Skeletal muscle satellite cell (primary cell): ENCODE measurements around the gene OCRL.
A peak's percentile ranks its signal among the peaks of the same experiment; 100 is the strongest.
"Not testable (repeated sequence)": the region's sequence is repeated elsewhere in the genome, so short reads cannot be mapped to it uniquely, and the experiment has no call there.

Experiments used
- H3K27me3 ChIP-seq: 2 replicates; pipeline ENCODE4 v1.7.0; 2013; ENCODE audit warnings: low read length; ENCODE audit not compliant: control insufficient read depth, insufficient read depth
- H3K36me3 ChIP-seq: 2 replicates; pipeline ENCODE4 v1.7.0; 2013; ENCODE audit warnings: mild to moderate bottlenecking, control low read depth, low read length; ENCODE audit not compliant: insufficient read depth
- H3K4me1 ChIP-seq: 2 replicates; pipeline ENCODE4 v1.7.0; 2013; ENCODE audit warnings: low read length; ENCODE audit not compliant: control insufficient read depth, insufficient read depth
- H3K4me2 ChIP-seq: 2 replicates; pipeline ENCODE4 v1.7.0; 2013; ENCODE audit warnings: mild to moderate bottlenecking, low read length
- H3K4me3 ChIP-seq: 2 replicates; pipeline ENCODE4 v1.7.0; 2013; ENCODE audit warnings: low read length
- H3K9ac ChIP-seq: 2 replicates; pipeline ENCODE4 v1.7.0; 2013; ENCODE audit warnings: mild to moderate bottlenecking, low read depth, low read length, moderate library complexity
- H3K9me3 ChIP-seq: replicated peaks from 2 replicates; pipeline ENCODE4 v1.7.0; 2013; ENCODE audit warnings: mild to moderate bottlenecking, control low read depth, low read length

The OCRL gene

DNA sequence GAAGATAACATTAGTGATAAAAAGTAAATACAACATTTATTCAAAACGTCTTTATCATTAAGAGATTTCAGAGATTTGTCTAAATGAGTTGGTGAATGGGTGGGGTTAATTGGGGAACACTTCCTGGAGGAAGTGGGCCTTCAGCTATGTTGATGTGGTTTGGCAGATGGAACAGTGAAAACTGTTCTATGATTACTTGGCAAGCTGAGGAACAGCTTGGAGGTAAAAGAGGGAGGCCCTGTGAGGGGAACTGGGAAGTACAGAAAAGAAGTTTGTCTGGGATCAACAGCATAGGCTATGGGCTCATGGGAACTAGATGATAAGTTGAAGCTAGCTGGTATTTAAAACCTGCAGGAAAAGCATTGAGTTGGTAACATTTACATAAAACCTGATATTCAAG, 26.0 kb downstream of the OCRL start:
- Histone ChIP-seq H3K9me3 (no peaks in the 10 kb centered on the region), H3K27me3 (no peaks in the 10 kb centered on the region), H3K36me3 (peaks cover 7% of the 10 kb centered on the region), H3K4me1 (no peaks in the 10 kb centered on the region), H3K9ac (no peak overlapping the region), H3K4me3 (no peak overlapping the region), H3K4me2 (no peak overlapping the region)

DNA sequence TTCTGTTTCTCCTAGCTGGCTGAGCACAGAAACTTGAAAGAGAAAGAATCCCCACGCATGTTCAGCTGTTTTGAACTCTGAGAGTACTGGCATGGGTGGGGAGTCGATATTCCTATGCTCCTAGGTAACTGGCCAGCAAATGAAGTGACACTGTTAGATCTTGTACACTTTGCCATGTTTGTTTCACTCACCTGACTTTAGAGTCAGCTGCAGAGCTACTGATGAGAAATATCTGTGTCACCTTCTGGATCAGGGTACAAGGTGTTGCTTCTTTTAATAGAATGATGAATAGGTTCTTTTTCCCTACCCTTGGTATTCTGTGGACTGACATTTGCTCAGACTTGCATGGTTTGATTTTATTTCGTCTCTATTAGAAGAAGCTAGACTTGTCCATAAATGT, 28.3 kb downstream of the OCRL start:
- Histone ChIP-seq H3K27me3 (no peaks in the 10 kb centered on the region), H3K4me3 (no peak overlapping the region), H3K9me3 (no peaks in the 10 kb centered on the region), H3K4me2 (no peak overlapping the region), H3K36me3 (no peaks in the 10 kb centered on the region), H3K9ac (no peak overlapping the region), H3K4me1 (no peaks in the 10 kb centered on the region)

DNA sequence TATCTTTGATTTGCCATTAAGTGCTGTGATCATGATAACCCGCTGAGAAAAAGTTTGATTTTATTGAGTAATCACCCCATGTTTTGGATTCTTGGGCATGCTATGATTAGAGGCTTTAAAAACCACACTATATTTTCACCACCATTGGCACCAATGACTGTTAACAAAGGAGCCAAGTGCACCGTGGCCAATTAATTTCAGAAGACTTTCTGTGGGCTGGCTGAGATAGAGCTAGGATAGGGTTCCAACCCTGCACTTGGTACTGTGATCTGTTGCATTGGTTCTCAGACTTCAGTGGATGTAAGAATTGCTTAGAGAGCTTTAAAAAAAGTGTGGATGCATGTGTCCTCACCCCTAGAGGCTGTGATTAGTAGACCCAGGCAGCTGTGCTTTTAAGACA, 32.4 kb downstream of the OCRL start:
- peaks cover 6% of the 10 kb centered on the region for H3K4me1 ChIP-seq
- no peaks in the 10 kb centered on the region for H3K27me3 ChIP-seq
- H3K9ac ChIP-seq: no peak overlapping the region
- H3K9me3 ChIP-seq: no peaks in the 10 kb centered on the region
- no peak overlapping the region for H3K4me2 ChIP-seq
- H3K4me3 ChIP-seq: no peak overlapping the region
- no peaks in the 10 kb centered on the region for H3K36me3 ChIP-seq

DNA sequence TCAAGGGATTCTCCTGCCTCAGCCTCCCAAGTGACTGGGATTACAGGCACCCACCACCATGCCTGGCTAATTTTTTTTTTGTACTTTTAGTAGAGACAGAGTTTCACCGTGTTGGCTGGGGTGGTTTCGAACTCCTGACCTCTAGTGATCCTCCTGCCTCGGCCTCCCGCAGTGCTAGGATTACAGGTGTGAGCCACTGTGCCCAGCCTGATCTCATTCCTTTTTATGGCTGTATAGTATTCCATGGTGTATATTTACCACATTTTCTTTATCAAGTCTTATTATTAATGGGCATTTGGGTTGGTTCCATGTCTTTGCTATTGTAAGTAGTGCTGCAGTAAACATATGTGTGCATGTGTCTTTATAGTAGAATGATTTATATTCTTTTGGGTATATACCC, 33.6 kb downstream of the OCRL start:
- H3K4me2 ChIP-seq, H3K9ac ChIP-seq, H3K4me3 ChIP-seq, H3K27me3 ChIP-seq, H3K9me3 ChIP-seq, H3K36me3 ChIP-seq: not testable (repeated sequence)
- H3K4me1 ChIP-seq: peaks cover 11% of the 10 kb centered on the region

DNA sequence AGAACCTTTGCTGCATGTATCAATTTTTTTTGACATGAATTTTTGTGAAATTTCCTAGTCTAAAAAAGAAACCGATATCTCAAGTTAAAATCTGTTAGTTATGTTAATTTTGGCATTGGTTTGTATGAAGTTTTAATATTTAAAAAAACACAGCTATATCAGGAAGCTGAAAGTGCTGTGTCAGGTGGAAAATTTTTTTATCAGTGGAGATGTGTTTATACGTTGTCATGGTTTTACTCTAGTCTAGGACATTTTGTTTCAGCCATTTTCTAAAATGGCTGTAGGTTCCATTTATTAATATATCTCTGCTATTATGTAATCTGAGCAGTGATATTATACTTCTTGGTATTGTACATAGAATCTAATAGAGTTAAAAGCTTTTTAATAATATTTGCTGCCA, 34.2 kb downstream of the OCRL start:
- Histone ChIP-seq H3K4me3 (no peak overlapping the region), H3K4me2 (no peak overlapping the region), H3K36me3 (no peaks in the 10 kb centered on the region), H3K4me1 (peaks cover 11% of the 10 kb centered on the region), H3K9ac (no peak overlapping the region), H3K27me3 (no peaks in the 10 kb centered on the region), H3K9me3 (no peaks in the 10 kb centered on the region)

DNA sequence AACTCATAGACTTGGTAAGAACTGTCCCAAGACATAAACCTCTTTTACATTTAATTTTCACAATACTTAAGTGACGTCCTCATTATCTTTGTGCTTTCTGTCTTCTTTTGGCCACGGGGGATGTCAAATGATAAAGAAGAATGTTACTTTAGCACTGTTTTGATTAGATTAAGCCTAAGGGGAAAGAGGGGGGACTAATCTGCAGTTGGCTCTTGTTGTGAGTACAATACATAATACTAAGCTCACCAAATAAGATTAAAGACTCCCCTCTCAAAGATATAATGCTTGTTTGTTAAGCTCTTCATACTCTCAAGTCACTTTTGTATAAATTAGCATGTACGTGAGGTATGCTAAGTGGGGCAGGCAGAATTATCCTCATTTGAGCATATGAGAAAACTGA, 36.5 kb downstream of the OCRL start:
- H3K4me1 ChIP-seq: peaks cover 11% of the 10 kb centered on the region

DNA sequence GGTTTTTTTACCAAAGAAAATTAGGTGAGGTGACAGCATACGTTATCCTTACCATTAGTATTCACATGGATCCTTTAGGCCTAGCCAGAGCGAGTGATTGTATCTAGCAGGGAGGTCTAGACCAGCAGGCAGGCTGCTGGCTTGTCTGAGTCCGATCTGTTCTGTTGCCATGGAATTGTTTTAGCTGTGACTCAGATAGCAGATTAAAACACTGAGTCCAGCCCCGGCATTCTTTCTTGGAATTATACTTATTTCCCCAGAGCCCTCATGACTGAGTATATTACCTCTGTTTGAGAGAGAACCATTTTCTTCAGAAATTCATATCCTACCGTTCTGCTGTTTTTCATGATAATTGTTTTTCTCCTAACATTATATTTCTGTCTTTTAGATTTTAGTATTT, 37.4 kb downstream of the OCRL start:
- Histone ChIP-seq H3K9me3 (no peaks in the 10 kb centered on the region), H3K36me3 (no peaks in the 10 kb centered on the region), H3K27me3 (no peaks in the 10 kb centered on the region), H3K4me2 (no peak overlapping the region), H3K9ac (peak overlapping the region; percentile 20), H3K4me3 (no peak overlapping the region), H3K4me1 (peaks cover 11% of the 10 kb centered on the region)

More for the DNA sequence above, 36.5 kb downstream of the OCRL start:
- Histone ChIP-seq H3K4me3 (no peak overlapping the region), H3K36me3 (no peaks in the 10 kb centered on the region), H3K27me3 (no peaks in the 10 kb centered on the region), H3K9ac (no peak overlapping the region), H3K9me3 (no peaks in the 10 kb centered on the region), H3K4me2 (no peak overlapping the region)

DNA sequence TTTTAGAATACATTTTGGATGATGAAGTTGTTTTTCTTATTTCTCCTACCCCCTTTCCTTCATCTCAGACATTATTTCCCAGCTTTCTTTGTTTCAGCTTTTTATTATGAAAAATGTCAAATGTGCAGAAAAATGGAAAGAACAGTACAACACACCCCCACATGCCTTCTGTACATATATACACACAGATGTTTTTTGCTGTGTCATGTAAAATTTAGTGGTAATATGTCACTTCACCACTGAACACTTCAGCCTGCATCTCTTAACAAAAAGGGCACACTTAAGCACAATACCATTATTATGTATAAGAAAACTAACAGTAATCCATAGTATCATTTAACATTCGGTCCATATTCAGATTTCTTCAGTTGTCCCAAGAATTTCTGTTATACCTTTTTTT, 37.8 kb downstream of the OCRL start:
- no peaks in the 10 kb centered on the region for H3K9me3 ChIP-seq
- H3K9ac ChIP-seq: peak overlapping the region; percentile 20
- no peak overlapping the region for H3K4me3 ChIP-seq
- no peak overlapping the region for H3K4me2 ChIP-seq
- H3K36me3 ChIP-seq: no peaks in the 10 kb centered on the region
- no peaks in the 10 kb centered on the region for H3K27me3 ChIP-seq
- peaks cover 11% of the 10 kb centered on the region for H3K4me1 ChIP-seq

DNA sequence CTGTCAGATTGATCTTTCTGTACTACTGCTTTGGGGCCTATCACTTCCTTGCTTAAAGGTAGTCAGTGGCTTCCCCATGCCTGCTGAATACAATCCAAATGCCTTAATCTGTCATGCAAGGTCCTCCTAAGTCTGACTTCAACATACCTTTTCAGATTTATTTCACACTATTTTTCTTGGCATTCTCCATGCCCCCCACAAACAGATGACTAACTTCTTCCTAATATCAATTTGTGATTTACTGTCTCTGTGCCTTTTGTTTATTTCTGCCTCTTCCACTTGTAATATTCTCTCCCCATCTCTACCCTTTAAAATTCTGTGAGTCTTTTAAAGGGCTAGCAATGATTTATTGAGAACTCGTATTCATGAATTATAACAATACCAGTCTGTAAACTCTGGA, 41.8 kb downstream of the OCRL start:
- H3K4me2 ChIP-seq: no peak overlapping the region
- H3K36me3 ChIP-seq: no peaks in the 10 kb centered on the region
- no peaks in the 10 kb centered on the region for H3K27me3 ChIP-seq
- no peak overlapping the region for H3K4me3 ChIP-seq
- H3K4me1 ChIP-seq: peaks cover 10% of the 10 kb centered on the region
- no peaks in the 10 kb centered on the region for H3K9me3 ChIP-seq
- no peak overlapping the region for H3K9ac ChIP-seq

DNA sequence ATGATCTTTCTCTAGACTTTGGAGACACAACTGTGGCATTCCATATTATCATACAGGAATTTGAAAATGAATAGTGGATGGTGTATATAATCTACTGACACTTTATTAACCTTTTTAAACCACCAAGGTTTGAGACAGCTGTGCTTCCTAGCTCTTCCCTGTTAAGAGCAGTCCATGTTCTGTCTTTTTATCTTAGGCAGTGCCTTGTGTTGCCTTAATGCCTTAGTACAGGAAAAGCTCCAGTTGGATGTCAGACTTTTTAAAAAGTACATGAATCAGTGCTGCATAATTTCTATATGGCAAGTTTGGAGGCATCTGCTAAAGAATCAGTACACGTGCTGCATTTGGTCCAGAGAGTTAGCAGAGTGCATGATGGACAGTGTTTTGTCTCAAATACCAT, 45.1 kb downstream of the OCRL start:
- H3K4me2 ChIP-seq: no peak overlapping the region
- no peaks in the 10 kb centered on the region for H3K27me3 ChIP-seq
- peaks cover 6% of the 10 kb centered on the region for H3K36me3 ChIP-seq
- no peak overlapping the region for H3K4me3 ChIP-seq
- H3K4me1 ChIP-seq: no peaks in the 10 kb centered on the region
- no peak overlapping the region for H3K9ac ChIP-seq
- no peaks in the 10 kb centered on the region for H3K9me3 ChIP-seq

DNA sequence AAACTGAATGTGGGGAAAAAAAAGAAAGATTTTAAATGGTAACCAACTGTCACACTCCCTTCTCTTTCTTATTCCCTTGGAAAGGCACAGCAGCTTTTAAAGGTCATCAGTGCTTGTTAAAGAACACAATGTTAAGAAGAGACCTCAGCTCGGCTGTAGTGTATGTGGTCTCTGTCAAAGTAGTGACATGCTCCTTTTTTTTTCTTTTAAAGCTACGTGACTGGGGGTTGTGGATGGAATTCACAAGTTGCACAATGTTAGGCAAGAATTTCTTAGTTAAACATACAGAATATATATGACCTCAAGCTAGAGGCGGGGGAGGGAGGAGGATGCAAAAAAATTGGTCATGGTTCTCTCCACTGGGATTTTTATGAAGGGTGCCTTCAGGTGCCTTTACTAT, 45.6 kb downstream of the OCRL start:
- no peak overlapping the region for H3K9ac ChIP-seq
- peaks cover 6% of the 10 kb centered on the region for H3K36me3 ChIP-seq
- H3K4me3 ChIP-seq: no peak overlapping the region
- H3K4me1 ChIP-seq: no peaks in the 10 kb centered on the region
- H3K4me2 ChIP-seq: no peak overlapping the region
- no peaks in the 10 kb centered on the region for H3K27me3 ChIP-seq
- no peaks in the 10 kb centered on the region for H3K9me3 ChIP-seq

DNA sequence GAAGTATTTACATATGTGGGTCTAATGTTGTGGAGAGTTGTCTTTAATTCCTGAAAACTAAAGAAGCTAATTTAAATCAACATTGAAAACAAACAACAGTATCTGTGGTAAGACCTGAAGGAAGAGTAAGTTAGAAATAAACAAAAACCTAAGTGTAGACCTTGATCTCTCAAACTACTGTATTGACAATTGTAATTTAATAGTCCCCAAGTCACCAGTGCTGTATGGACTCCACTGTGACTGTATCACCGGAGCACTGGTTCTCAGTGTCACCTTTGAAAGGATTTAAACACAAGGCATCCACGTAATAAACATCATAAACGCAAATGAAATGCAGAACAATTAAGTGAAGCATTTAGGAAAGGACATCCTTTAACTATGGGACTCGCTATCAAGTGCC, 46.4 kb downstream of the OCRL start:
- no peak overlapping the region for H3K4me2 ChIP-seq
- peaks cover 6% of the 10 kb centered on the region for H3K36me3 ChIP-seq
- no peak overlapping the region for H3K9ac ChIP-seq
- H3K27me3 ChIP-seq: no peaks in the 10 kb centered on the region
- no peaks in the 10 kb centered on the region for H3K9me3 ChIP-seq
- no peaks in the 10 kb centered on the region for H3K4me1 ChIP-seq
- no peak overlapping the region for H3K4me3 ChIP-seq
